ENCODE measurements around the gene RPL27A. TPM values are rescaled to one million over a fixed set of nuclear protein-coding genes. Genes with fewer than 3 reads are reported as not detected.

RPL27A gene
- total RNA-seq, 4 donors from 2014 or later: 635 to 791 (median 757) TPM

- DNase-seq (ENCODE audit: low spot score): no peak
- TF ChIP-seq CTCF (IDR thresholded peaks at IDR 0.05): no peak
Observed at GRCh38 chr11:8690374-8691342, 8.1 kb downstream of the RPL27A start.

GRCh38 chr11:8691601-8692000, 9.0 kb downstream of the RPL27A start:
- no peak for TF ChIP-seq CTCF (IDR thresholded peaks at IDR 0.05)
- ATAC-seq (ENCODE audit: low FRiP score) (no peak), DNase-seq (ENCODE audit: low spot score) (no peak)

More at GRCh38 chr11:8690374-8691342, 8.1 kb downstream of the RPL27A start:
- no peak for ATAC-seq (ENCODE audit: low FRiP score)

DNA sequence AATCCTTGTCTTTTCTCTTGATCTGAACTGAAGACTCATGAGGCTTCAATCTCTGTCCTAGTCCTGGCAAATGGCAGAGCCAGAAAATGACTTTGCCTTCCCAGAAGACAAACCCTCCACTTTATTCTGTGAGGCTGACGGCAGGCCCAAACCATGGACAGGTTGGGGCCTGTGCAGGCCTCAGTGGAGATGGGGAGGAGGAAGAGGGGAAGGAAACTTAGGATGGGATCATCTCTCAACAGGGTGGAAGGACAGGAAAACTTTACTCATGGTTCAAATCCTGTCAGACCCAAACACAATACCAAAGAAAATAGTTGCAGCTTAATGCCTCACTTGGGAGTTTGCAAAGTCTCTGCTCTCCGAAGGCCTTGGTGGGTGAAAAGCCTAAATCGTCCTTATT, 9.8 kb downstream of the RPL27A start:
- no peak for DNase-seq (ENCODE audit: low spot score)
- no peak for TF ChIP-seq CTCF (IDR thresholded peaks at IDR 0.05)
- no peak for ATAC-seq (ENCODE audit: low FRiP score)

DNA sequence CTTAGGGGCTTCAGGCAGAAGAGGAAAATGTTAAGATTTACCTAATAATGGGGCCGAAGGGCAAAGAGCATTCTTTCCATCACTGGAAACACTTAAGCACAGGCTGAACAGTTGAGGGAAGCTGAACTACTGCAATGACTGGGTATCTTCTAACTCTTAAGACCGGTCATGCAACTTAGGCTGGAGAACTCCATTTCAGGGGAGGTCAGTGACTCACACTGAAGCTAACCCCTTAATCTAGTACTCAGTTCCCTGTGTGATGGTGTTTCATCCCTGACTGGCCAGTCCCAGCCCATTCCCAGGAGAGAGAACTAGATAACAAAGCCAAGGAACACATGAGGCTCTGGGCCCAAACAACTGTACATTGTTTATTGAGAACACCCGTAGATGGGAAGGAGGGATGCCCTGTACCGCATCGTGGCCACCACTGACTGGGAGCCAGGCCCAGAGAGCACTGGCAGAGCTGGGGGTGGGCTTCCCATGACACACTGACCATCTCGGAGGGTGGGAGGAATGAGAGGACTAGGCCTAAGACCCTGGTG, 10.5 kb downstream of the RPL27A start:
- ATAC-seq (ENCODE audit: low FRiP score) (no peak), DNase-seq (ENCODE audit: low spot score) (no peak)
- TF ChIP-seq CTCF (IDR thresholded peaks at IDR 0.05): no peak

- no peak for TF ChIP-seq CTCF (IDR thresholded peaks at IDR 0.05)
- ATAC-seq (ENCODE audit: low FRiP score): no peak
- DNase-seq (ENCODE audit: low spot score): no peak
Observed at GRCh38 chr11:8693555-8693954, 11.0 kb downstream of the RPL27A start.

GRCh38 chr11:8694137-8694536, 11.5 kb downstream of the RPL27A start:
- no peak for TF ChIP-seq CTCF (IDR thresholded peaks at IDR 0.05)
- ATAC-seq (ENCODE audit: low FRiP score) (no peak), DNase-seq (ENCODE audit: low spot score) (no peak)

Measured in omental fat pad (tissue), 4 donors.